Lower lobe of right lung (tissue), 2 donors: ENCODE data around the gene DNAJC25. TPM values are rescaled to one million over a fixed set of nuclear protein-coding genes. Genes with fewer than 3 reads are reported as not detected.
A peak's percentile ranks its signal among the peaks of the same experiment; 100 is the strongest.

Experiments
- ATAC-seq, 2 donors: fragments of 200-7000 bp; cut with Tn5 transposase; one replicate each; pipeline ENCODE4 v1.9.1; 2020 to 2022; ENCODE audit warnings: mild to moderate bottlenecking in 2 of 2, moderate library complexity in 2 of 2
- DNase-seq: peaks from one replicate; pipeline ENCODE4 v3.0.0-alpha.2; 2020
- H3K27ac ChIP-seq: fragments of 200-600 bp; one replicate; pipeline ENCODE4 v1.8.0; 2022
- H3K27me3 ChIP-seq: fragments of 200-600 bp; one replicate; pipeline ENCODE4 v1.8.0; 2022; ENCODE audit warnings: low read depth
- H3K36me3 ChIP-seq: fragments of 200-600 bp; one replicate; pipeline ENCODE4 v1.8.0; 2022; ENCODE audit warnings: mild to moderate bottlenecking
- H3K4me1 ChIP-seq: fragments of 200-600 bp; one replicate; pipeline ENCODE4 v1.8.0; 2022
- H3K4me3 ChIP-seq: fragments of 200-600 bp; one replicate; pipeline ENCODE4 v1.8.0; 2022; ENCODE audit warnings: mild to moderate bottlenecking
- H3K9me3 ChIP-seq: fragments of 200-600 bp; one replicate; pipeline ENCODE4 v1.8.0; 2022
- intact Hi-C: fragments of 100-400 bp; cut with DNase I; formaldehyde crosslinking; loops from one replicate; pipeline ENCODE4 v1.11.0; 2022
- total RNA-seq: library from RNA; stranded (reverse); fragmentation: NEBNext Ultra II Directional; extraction: Animal tissue kit (Norgen Biotek cat#: 25700); gene quantifications from one replicate; pipeline ENCODE4 v1.2.1, GENCODE V29; 2021
- TF ChIP-seq, protein P1 (sequence below): fragments of 200-600 bp; IDR thresholded peaks from one replicate; pipeline ENCODE4 v1.8.0; 2022; ENCODE audit warnings: antibody characterized with exemption, mild to moderate bottlenecking
- donor health status: DM: no; HTN: yes; CAD: no; lungs with severe emphysema.

DNAJC25 gene
- total RNA-seq, 1 donor from 2014 or later, result 4.7 TPM

DNA sequence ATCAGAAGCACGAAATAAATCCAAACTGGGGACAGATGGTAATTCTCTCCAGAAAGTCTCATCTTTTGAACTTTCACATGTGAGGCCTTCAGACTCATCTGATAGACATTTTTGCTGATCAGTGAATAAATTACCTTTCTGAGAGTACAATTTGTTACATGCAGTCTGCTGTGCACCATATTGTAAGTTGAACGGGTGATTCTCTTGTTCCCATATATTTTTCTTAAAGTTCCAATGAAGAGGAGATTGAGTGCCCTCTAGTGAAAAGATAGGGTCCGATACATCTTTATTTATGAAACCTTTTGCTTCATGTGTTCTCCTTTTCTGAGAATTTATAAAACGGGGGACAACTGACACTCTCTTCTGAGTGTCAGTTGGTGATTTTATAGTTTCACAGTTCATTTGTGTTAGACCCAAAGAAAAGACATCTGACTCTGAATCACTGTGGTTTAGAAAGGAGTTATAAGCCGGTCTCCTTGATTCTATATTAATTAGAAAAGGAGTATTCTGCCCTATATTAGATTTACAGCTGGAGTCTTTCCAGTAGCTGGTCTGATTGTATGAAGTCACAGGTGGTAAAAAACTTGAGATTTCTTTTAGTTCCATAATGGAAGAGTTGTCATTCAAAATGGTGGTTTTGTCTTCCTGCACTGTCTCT, 60.7 kb downstream of the DNAJC25 start:
- Histone ChIP-seq H3K4me3 (no peak overlapping the region), H3K27ac (no peak overlapping the region), H3K9me3 (no peaks in the 10 kb centered on the region), H3K36me3 (no peaks in the 10 kb centered on the region), H3K4me1 (no peaks in the 10 kb centered on the region), H3K27me3 (no peaks in the 10 kb centered on the region)
- TF ChIP-seq, protein P1, sequence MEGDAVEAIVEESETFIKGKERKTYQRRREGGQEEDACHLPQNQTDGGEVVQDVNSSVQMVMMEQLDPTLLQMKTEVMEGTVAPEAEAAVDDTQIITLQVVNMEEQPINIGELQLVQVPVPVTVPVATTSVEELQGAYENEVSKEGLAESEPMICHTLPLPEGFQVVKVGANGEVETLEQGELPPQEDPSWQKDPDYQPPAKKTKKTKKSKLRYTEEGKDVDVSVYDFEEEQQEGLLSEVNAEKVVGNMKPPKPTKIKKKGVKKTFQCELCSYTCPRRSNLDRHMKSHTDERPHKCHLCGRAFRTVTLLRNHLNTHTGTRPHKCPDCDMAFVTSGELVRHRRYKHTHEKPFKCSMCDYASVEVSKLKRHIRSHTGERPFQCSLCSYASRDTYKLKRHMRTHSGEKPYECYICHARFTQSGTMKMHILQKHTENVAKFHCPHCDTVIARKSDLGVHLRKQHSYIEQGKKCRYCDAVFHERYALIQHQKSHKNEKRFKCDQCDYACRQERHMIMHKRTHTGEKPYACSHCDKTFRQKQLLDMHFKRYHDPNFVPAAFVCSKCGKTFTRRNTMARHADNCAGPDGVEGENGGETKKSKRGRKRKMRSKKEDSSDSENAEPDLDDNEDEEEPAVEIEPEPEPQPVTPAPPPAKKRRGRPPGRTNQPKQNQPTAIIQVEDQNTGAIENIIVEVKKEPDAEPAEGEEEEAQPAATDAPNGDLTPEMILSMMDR, result peak; percentile 21
- DNase-seq (no peak), ATAC-seq (peak in 1 of 2 donors; percentile 39)
- intact Hi-C loops, result no loop called here

DNA sequence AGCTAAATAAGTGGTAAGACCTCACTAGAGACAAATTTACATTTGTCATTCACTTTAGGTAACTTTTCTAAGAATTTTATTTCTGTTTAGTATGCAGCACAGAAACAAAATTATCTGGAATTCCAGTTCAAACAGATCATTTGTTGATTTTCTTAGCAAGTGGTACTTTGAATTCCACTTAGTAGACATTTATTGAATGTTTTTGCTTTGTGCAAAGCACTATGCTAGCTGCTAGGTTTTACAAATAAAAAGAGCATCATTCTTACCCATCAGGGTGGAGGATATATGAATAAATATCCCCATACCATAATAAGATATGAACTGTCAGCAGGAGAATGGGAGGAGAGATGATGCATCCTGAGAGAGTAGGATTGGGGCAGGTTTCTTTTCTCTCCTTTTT, 65.7 kb downstream of the DNAJC25 start:
- H3K4me1 ChIP-seq, result peaks cover 7% of the 10 kb centered on the region
- no peaks in the 10 kb centered on the region for H3K9me3 ChIP-seq
- TF ChIP-seq, protein P1, result no peak
- peak in 1 of 2 donors; percentile 50 for ATAC-seq
- no peak overlapping the region for H3K4me3 ChIP-seq
- no peak overlapping the region for H3K27ac ChIP-seq
- intact Hi-C loops, result no loop called here
- no peaks in the 10 kb centered on the region for H3K36me3 ChIP-seq
- no peaks in the 10 kb centered on the region for H3K27me3 ChIP-seq
- no peak for DNase-seq

DNA sequence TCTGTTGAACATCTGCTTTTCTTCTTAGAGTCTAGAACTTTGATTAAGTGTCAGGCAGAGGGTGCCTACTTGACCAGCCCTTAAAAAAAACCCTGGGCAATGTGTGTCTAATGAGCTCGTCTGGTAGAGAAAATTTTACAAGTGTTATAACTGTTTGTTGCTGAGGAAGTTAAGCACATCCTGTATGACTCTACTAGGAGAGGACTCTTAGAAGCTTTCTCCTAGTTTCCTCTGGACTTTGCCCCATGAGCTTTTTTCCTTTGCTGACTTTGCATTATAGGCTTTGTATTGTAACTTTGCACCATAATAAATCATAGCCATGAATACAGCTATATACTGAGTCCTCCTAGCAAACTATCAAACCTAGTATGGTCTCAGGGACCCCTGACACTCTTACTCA, 69.6 kb downstream of the DNAJC25 start:
- Histone ChIP-seq H3K9me3 (no peaks in the 10 kb centered on the region), H3K27ac (no peak overlapping the region), H3K36me3 (no peaks in the 10 kb centered on the region), H3K4me3 (no peak overlapping the region), H3K4me1 (peaks cover 7% of the 10 kb centered on the region), H3K27me3 (no peaks in the 10 kb centered on the region)
- DNase-seq (no peak), ATAC-seq (no peak)
- TF ChIP-seq, protein P1, result no peak
- intact Hi-C loops, result no loop called here

Other genes with a start within 250 kb of the DNAJC25 start
- gene ECPAS, start 147.0 kb upstream of the DNAJC25 start, total RNA-seq, result 97.1 TPM
- gene ZNF483, start 106.2 kb upstream of the DNAJC25 start, total RNA-seq, result 5.1 TPM
- gene PTGR1, start 31.7 kb upstream of the DNAJC25 start, total RNA-seq, result 42.7 TPM
- 50.0 TPM for gene GNG10, start 30.3 kb downstream of the DNAJC25 start, total RNA-seq
- gene SHOC1, start 163.6 kb downstream of the DNAJC25 start, total RNA-seq, result 0.15 TPM